ENCODE results near the gene TMEM100.

Gene TMEM100

GRCh38 chr17:55689672-55690071 lies 33.0 kb downstream of the TMEM100 start:
- TF ChIP-seq, protein P1, sequence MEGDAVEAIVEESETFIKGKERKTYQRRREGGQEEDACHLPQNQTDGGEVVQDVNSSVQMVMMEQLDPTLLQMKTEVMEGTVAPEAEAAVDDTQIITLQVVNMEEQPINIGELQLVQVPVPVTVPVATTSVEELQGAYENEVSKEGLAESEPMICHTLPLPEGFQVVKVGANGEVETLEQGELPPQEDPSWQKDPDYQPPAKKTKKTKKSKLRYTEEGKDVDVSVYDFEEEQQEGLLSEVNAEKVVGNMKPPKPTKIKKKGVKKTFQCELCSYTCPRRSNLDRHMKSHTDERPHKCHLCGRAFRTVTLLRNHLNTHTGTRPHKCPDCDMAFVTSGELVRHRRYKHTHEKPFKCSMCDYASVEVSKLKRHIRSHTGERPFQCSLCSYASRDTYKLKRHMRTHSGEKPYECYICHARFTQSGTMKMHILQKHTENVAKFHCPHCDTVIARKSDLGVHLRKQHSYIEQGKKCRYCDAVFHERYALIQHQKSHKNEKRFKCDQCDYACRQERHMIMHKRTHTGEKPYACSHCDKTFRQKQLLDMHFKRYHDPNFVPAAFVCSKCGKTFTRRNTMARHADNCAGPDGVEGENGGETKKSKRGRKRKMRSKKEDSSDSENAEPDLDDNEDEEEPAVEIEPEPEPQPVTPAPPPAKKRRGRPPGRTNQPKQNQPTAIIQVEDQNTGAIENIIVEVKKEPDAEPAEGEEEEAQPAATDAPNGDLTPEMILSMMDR (conservative IDR thresholded peaks at IDR 0.05; ENCODE audit: low read depth, low read length): no peak
- H3K4me3 ChIP-seq (ENCODE audit: low read length): no peak overlapping the region

GRCh38 chr17:55688057-55688456 lies 34.6 kb downstream of the TMEM100 start:
- TF ChIP-seq, protein P1 (conservative IDR thresholded peaks at IDR 0.05; ENCODE audit: low read depth, low read length): no peak
- no peak for DNase-seq (ENCODE audit: low read depth)
- H3K4me3 ChIP-seq (ENCODE audit: low read length): no peak overlapping the region

More at GRCh38 chr17:55689672-55690071, 33.0 kb downstream of the TMEM100 start:
- DNase-seq (ENCODE audit: low read depth): no peak

GRCh38 chr17:55687037-55687436 lies 35.6 kb downstream of the TMEM100 start:
- TF ChIP-seq, protein P1 (conservative IDR thresholded peaks at IDR 0.05; ENCODE audit: low read depth, low read length): no peak
- no peak overlapping the region for H3K4me3 ChIP-seq (ENCODE audit: low read length)
- no peak for DNase-seq (ENCODE audit: low read depth)

GRCh38 chr17:55683550-55684315 lies 38.9 kb downstream of the TMEM100 start:
- DNase-seq (ENCODE audit: low read depth): no peak

GRCh38 chr17:55681342-55681700 lies 41.3 kb downstream of the TMEM100 start:
- DNase-seq (ENCODE audit: low read depth): no peak
- H3K4me3 ChIP-seq (ENCODE audit: low read length): no peak overlapping the region
- TF ChIP-seq, protein P1 (conservative IDR thresholded peaks at IDR 0.05; ENCODE audit: low read depth, low read length): no peak

More at GRCh38 chr17:55683550-55684315, 38.9 kb downstream of the TMEM100 start:
- H3K4me3 ChIP-seq (ENCODE audit: low read length): no peak overlapping the region
- TF ChIP-seq, protein P1 (conservative IDR thresholded peaks at IDR 0.05; ENCODE audit: low read depth, low read length): no peak

- TF ChIP-seq, protein P1 (conservative IDR thresholded peaks at IDR 0.05; ENCODE audit: low read depth, low read length): no peak
- H3K4me3 ChIP-seq (ENCODE audit: low read length): no peak overlapping the region
- DNase-seq (ENCODE audit: low read depth): no peak
Measured at GRCh38 chr17:55680686-55681341, 41.9 kb downstream of the TMEM100 start.

DNA sequence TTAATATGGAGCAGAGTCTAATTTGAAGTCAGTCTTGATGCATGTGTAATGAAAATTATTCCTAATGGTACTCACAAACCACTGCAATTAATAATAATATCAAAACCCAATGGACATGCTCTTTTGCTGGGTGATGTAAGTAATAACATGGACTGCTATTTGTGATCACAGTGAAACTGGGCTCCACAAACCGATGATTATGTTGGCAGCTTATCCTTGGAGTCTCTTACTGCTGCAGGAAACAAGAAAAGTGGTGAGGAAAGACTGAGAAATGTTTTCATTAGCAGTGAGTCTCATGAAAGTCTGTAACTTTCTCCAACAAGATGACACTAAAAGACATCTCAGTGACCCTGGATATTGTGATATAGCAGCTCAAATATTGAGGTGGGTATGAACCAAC lies 45.2 kb downstream of the TMEM100 start:
- no peak for DNase-seq (ENCODE audit: low read depth)
- TF ChIP-seq, protein P1 (conservative IDR thresholded peaks at IDR 0.05; ENCODE audit: low read depth, low read length): no peak

More for the DNA sequence above, 45.2 kb downstream of the TMEM100 start:
- no peak overlapping the region for H3K4me3 ChIP-seq (ENCODE audit: low read length)

Data from retinal pigment epithelial cell (primary cell).